GM23248 (cell line): ENCODE measurements around the gene ABCA3. TPM values are rescaled to one million over a fixed set of nuclear protein-coding genes. Genes with fewer than 3 reads are reported as not detected.

Experiments
- DNase-seq: peaks from one replicate; pipeline ENCODE4 v3.0.0-alpha.2; 2015
- H2AFZ ChIP-seq: fragments of 200-600 bp; sonication (generic); 2 replicates; pipeline ENCODE4 v1.6.1; 2016; ENCODE audit warnings: antibody characterized with exemption
- H3F3A ChIP-seq: fragments of 200-600 bp; sonication (generic); 2 replicates; pipeline ENCODE4 v1.6.1; 2016; ENCODE audit warnings: mild to moderate bottlenecking, antibody characterized with exemption, mixed run types; ENCODE audit not compliant: insufficient read depth
- H3K27ac ChIP-seq: fragments of 200-600 bp; sonication (generic); 2 replicates; pipeline ENCODE4 v1.5.1; 2016; ENCODE audit warnings: mild to moderate bottlenecking
- H3K27me3 ChIP-seq: fragments of 200-600 bp; sonication (generic); replicated peaks from 2 replicates; pipeline ENCODE4 v1.6.1; 2016; ENCODE audit warnings: mild to moderate bottlenecking; ENCODE audit not compliant: insufficient read depth
- H3K36me3 ChIP-seq: fragments of 200-600 bp; sonication (generic); 2 replicates; pipeline ENCODE4 v1.6.1; 2016; ENCODE audit warnings: low read depth, mild to moderate bottlenecking
- H3K4me1 ChIP-seq: fragments of 200-600 bp; sonication (generic); 2 replicates; pipeline ENCODE4 v1.6.1; 2016; ENCODE audit warnings: mild to moderate bottlenecking; ENCODE audit not compliant: insufficient read depth
- H3K4me2 ChIP-seq: fragments of 200-600 bp; sonication (generic); one replicate; pipeline ENCODE4 v1.6.1; 2016; ENCODE audit warnings: mild to moderate bottlenecking; ENCODE audit not compliant: unreplicated experiment
- H3K4me3 ChIP-seq: fragments of 200-600 bp; sonication (generic); 2 replicates; pipeline ENCODE4 v1.5.1; 2016; ENCODE audit warnings: mild to moderate bottlenecking
- H3K79me2 ChIP-seq: fragments of 200-600 bp; sonication (generic); 2 replicates; pipeline ENCODE4 v1.6.1; 2016; ENCODE audit warnings: mild to moderate bottlenecking; ENCODE audit not compliant: insufficient read depth
- H3K9ac ChIP-seq: fragments of 200-600 bp; sonication (generic); 2 replicates; pipeline ENCODE4 v1.6.1; 2016; ENCODE audit warnings: mild to moderate bottlenecking
- H3K9me2 ChIP-seq: fragments of 200-600 bp; sonication (generic); 2 replicates; pipeline ENCODE4 v1.6.1; 2016; ENCODE audit warnings: mixed run types, mild to moderate bottlenecking, moderate library complexity; ENCODE audit not compliant: insufficient read depth
- H3K9me3 ChIP-seq: fragments of 200-600 bp; sonication (generic); one replicate; pipeline ENCODE4 v1.6.1; 2017; ENCODE audit warnings: low read depth
- H4K20me1 ChIP-seq: fragments of 200-600 bp; sonication (generic); 2 replicates; pipeline ENCODE4 v1.6.0; 2016; ENCODE audit not compliant: insufficient read depth
- EZH2 ChIP-seq: fragments of 200-600 bp; sonication (generic); IDR thresholded peaks from 2 replicates; pipeline ENCODE4 v1.6.1; 2018; ENCODE audit warnings: antibody characterized with exemption, mild to moderate bottlenecking; ENCODE audit not compliant: insufficient read depth, poor library complexity, severe bottlenecking
- EZH2phosphoT487 ChIP-seq: fragments of 200-600 bp; sonication (generic); IDR thresholded peaks from 2 replicates; pipeline ENCODE4 v1.6.1; 2018; ENCODE audit warnings: antibody characterized with exemption, moderate library complexity, mild to moderate bottlenecking, low read depth; ENCODE audit not compliant: insufficient read depth
- WGBS, 2 experiments: methylation state at CpG; one replicate each; pipeline ENCODE4 v1.1.6; 2015 to 2017; ENCODE audit warnings: low lambda C conversion rate in 2 of 2, low coverage in 1 of 2; ENCODE audit errors: missing lambda C conversion rate in 2 of 2; 5-methylcytosine and 5-hydroxymethylcytosine counted together
- in situ Hi-C: fragments of 300-500 bp; cut with MboI; formaldehyde crosslinking; loops from 2 replicates; pipeline ENCODE4 v1.15.0; 2020
- polyA plus RNA-seq: library from polyadenylated mRNA; unstranded; fragments of >200 nt; fragmentation: Nextera tagmentation; extraction: Ambion mirVana; gene quantifications from 2 replicates; pipeline ENCODE4 v1.2.1, GENCODE V29; 2016
- total RNA-seq: library from RNA; depleted of rRNA; stranded (reverse); fragments of >200 nt; shearing (Covaris generic); gene quantifications from 2 replicates; pipeline ENCODE4 v1.2.3, GENCODE V29; 2014

Gene ABCA3
- total and polyA plus RNA-seq, 2 experiments from 2014 or later: 0.64 to 0.76 TPM

DNA sequence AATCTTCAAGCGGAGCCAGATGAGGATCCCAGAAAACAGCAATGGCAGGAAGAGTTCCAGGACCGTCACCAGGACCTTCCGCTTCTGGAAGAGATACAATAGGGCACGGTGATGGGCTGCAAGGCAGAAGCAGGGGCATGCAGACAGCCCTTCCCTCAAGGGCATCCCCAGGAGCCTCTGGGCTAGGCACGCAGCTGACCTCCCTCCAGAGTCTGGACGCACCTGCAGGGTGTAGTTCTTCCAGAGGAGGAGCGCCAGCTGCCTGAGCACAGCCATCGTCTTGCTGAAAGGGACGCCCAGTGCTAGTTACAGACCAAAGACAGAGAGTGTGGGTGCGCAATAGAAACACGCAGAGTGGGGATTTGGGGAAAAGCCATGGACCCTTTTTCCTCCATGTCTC lies 14.3 kb downstream of the ABCA3 start:
- Histone ChIP-seq H3K9ac (no peak overlapping the region), H3K4me3 (no peak overlapping the region), H3K27me3 (peaks cover 6% of the 10 kb centered on the region; the same call in 1 of the 2 replicates), H4K20me1 (no peaks in the 10 kb centered on the region), H3K4me2 (no peak overlapping the region), H3K27ac (no peak overlapping the region), H2AFZ (no peak overlapping the region), H3K36me3 (no peaks in the 10 kb centered on the region), H3K79me2 (no peaks in the 10 kb centered on the region), H3K9me2 (no peaks in the 10 kb centered on the region), H3K4me1 (no peaks in the 10 kb centered on the region), H3K9me3 (no peaks in the 10 kb centered on the region), H3F3A (no peaks in the 10 kb centered on the region)
- no peak for TF ChIP-seq EZH2
- 76 to 80% methylated on average over 11 of the region's 11 CpGs for WGBS, 2 experiments
- in situ Hi-C loops: no loop called here
- DNase-seq: no peak

DNA sequence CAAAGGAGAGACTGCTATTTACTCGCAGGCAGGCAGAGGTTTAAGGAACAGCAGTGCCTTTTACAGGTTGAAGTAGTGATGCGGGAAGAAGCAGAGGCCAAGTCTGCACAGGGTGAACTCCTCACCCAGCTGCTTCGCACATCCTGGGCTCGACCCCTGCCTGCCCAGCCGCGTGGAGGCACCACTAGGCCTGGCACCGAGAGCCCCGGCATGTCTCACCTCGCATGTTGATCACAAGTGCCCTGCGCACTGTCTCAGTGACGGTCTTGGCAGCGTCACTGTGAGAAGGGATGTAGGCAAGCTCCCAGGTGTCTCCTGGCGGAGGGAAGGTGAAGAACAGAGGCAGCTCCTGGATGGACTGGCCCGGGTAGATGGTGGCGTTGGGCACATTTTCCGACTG lies 14.7 kb downstream of the ABCA3 start:
- 76 to 77% methylated on average over 16 of the region's 16 CpGs for WGBS, 2 experiments

DNA sequence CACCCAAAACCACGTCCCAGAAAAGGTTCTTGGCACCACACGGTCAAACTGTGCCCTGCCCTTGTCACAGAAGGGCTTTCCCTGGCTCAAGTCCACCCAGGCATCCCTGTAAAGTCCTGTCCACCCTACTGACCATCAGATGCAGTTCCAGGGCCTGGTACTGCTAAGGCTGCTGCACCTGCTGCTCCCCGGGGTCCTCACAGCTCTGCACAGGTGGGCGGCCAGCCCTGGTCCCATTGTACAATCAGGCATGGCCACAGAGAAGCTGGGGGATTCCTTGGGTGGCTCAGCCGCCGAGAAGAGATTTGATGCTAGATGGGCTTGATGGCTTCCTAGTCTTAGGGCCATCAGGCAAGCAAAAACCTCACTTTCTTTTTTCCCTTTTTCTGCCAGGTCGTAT lies 15.3 kb downstream of the ABCA3 start:
- Histone ChIP-seq H3K36me3 (no peaks in the 10 kb centered on the region), H3K4me3 (no peak overlapping the region), H3K9ac (no peak overlapping the region), H2AFZ (no peak overlapping the region), H4K20me1 (no peaks in the 10 kb centered on the region), H3K4me1 (no peaks in the 10 kb centered on the region), H3K9me3 (no peaks in the 10 kb centered on the region), H3K9me2 (no peaks in the 10 kb centered on the region), H3K4me2 (no peak overlapping the region), H3K79me2 (no peaks in the 10 kb centered on the region), H3F3A (no peaks in the 10 kb centered on the region), H3K27me3 (peaks cover 6% of the 10 kb centered on the region; the same call in 1 of the 2 replicates), H3K27ac (no peak overlapping the region)
- TF ChIP-seq EZH2 (no peak), EZH2phosphoT487 (no peak)
- in situ Hi-C loops: no loop called here
- 36 to 45% methylated on average over 7 of the region's 7 CpGs for WGBS, 2 experiments
- DNase-seq: no peak

More for the DNA sequence above, 14.7 kb downstream of the ABCA3 start:
- no peaks in the 10 kb centered on the region for H4K20me1 ChIP-seq
- no peaks in the 10 kb centered on the region for H3K9me2 ChIP-seq
- TF ChIP-seq EZH2phosphoT487 (no peak), EZH2 (no peak)
- no peaks in the 10 kb centered on the region for H3K79me2 ChIP-seq
- H3F3A ChIP-seq: no peaks in the 10 kb centered on the region
- H3K4me3 ChIP-seq: no peak overlapping the region
- no peak overlapping the region for H3K9ac ChIP-seq
- H3K4me1 ChIP-seq: no peaks in the 10 kb centered on the region
- H3K4me2 ChIP-seq: no peak overlapping the region
- H3K36me3 ChIP-seq: no peaks in the 10 kb centered on the region
- in situ Hi-C loops: no loop called here
- peaks cover 6% of the 10 kb centered on the region; the same call in 1 of the 2 replicates for H3K27me3 ChIP-seq
- no peak for DNase-seq
- H3K9me3 ChIP-seq: no peaks in the 10 kb centered on the region
- H2AFZ ChIP-seq: no peak overlapping the region
- no peak overlapping the region for H3K27ac ChIP-seq

DNA sequence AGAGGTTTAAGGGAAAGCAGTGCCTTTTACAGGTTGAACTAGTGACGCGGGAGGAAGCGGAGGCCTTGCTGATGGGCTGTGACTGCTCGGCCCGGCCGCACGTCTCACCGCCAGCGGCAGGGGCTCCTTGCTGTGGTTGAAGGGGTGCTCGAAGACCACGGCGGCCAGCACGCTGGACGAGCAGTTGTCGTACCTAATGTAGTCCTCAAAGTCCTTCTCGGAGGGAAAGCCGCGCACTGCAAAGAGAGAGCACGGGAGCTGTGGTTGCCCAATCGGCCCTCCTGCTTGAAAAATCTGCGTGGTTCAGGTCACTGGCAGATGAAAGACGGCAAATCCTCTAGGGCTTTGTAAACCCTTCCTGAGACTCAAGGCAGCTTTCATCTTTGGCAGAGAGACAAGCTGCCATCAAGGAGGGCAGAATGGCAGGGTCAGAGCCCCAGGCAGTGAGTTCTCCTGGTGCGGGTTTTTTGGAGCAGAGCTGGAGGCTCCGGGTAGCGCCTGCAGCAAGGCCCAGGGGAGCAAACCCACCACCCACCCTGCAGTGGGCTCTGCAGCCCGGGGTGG lies 16.1 kb downstream of the ABCA3 start:
- Histone ChIP-seq H4K20me1 (no peaks in the 10 kb centered on the region), H3K9me2 (no peaks in the 10 kb centered on the region), H3K9ac (no peak overlapping the region), H3K9me3 (no peaks in the 10 kb centered on the region), H3K36me3 (no peaks in the 10 kb centered on the region), H3K27me3 (peaks cover 6% of the 10 kb centered on the region; the same call in 1 of the 2 replicates), H2AFZ (no peak overlapping the region), H3F3A (no peaks in the 10 kb centered on the region), H3K27ac (no peak overlapping the region), H3K4me1 (no peaks in the 10 kb centered on the region), H3K79me2 (no peaks in the 10 kb centered on the region), H3K4me2 (no peak overlapping the region), H3K4me3 (no peak overlapping the region)
- WGBS, 2 experiments: 76 to 81% methylated on average over 25 to 26 of the region's 26 CpGs
- in situ Hi-C loops: no loop called here
- no peak for DNase-seq
- TF ChIP-seq EZH2phosphoT487: no peak
- no peak for TF ChIP-seq EZH2

DNA sequence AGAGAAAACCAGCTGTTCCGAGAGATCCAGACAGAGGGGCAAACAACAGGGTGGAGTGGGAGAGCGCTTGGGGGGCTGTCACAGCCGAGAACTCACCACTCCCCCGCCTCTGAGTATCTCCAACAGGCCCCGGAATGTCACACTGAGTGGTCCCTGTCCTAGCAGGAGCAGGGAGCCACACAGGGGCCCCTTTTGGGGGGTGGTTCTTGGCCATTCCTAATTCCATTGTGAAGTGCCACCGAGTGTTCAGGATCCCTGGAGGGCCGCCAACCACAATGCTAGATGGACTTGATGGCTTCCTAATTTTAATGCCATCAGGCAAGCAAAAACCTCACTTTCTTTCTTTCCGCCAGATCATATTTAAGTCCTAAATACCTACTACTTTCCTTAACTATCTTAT lies 16.8 kb downstream of the ABCA3 start:
- WGBS, 2 experiments: 69% methylated on average over 8 of the region's 8 CpGs
- H3F3A ChIP-seq: no peaks in the 10 kb centered on the region
- no peak overlapping the region for H3K4me3 ChIP-seq
- no peak overlapping the region for H3K4me2 ChIP-seq
- TF ChIP-seq EZH2phosphoT487 (no peak), EZH2 (no peak)
- H3K9ac ChIP-seq: no peak overlapping the region
- DNase-seq: no peak
- H3K79me2 ChIP-seq: no peaks in the 10 kb centered on the region
- peaks cover under 1% of the 10 kb centered on the region; the same call in 1 of the 2 replicates for H3K27me3 ChIP-seq
- no peaks in the 10 kb centered on the region for H3K4me1 ChIP-seq
- no peaks in the 10 kb centered on the region for H4K20me1 ChIP-seq
- H3K9me2 ChIP-seq: no peaks in the 10 kb centered on the region
- no peaks in the 10 kb centered on the region for H3K9me3 ChIP-seq
- H3K36me3 ChIP-seq: no peaks in the 10 kb centered on the region
- in situ Hi-C loops: no loop called here
- H2AFZ ChIP-seq: no peak overlapping the region
- H3K27ac ChIP-seq: no peak overlapping the region
